GM21723 (cell line): ENCODE data around the gene TMEM63A.

Source experiments
- ATAC-seq: cut with Tn5 transposase; IDR thresholded peaks from one replicate; pipeline ENCODE4 v1.9.1; 2021; ENCODE audit warnings: mild to moderate bottlenecking, moderate library complexity; ENCODE audit not compliant: unreplicated experiment

The TMEM63A gene

DNA sequence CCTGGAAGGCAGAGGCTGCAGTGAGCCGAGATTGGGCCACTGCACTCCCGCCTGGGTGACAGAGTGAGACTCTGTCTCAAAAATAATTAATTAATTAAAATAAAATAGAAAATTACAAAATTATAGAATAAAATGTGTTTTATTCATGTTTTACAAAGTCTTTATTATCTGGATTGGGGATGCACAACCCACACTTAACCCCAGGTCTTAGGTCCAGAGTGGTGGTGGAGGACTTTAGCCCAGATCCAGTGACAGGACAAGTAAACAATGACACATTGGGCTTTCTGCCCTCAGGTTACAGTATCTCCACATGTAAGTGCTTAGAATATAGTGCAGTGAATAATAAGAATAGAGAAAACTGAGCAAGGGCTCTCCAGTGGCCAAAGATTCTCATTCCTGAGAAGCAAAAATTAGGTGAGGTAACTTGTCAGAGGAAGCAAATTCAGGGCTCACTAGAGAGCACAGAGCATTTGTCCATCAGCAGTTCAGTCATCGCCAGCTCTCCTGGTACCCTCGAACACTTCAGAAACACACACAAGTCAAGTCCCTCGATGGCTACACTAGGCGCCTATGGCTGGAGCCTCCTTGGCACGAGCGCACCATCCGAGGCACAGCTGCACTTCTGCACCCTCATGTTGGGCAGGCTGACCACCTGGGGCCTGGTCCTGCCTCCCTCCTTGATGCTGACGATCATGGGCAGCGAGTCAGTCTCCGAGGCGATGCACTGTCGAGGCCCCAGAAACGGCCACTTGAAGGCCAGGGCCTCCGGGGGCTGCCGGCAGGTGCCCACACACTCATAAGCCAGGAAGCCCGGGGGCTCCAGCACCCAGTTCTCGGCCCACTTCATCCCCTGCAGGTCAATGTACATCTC, 4.2 kb upstream of the TMEM63A start:
- no peak for ATAC-seq

DNA sequence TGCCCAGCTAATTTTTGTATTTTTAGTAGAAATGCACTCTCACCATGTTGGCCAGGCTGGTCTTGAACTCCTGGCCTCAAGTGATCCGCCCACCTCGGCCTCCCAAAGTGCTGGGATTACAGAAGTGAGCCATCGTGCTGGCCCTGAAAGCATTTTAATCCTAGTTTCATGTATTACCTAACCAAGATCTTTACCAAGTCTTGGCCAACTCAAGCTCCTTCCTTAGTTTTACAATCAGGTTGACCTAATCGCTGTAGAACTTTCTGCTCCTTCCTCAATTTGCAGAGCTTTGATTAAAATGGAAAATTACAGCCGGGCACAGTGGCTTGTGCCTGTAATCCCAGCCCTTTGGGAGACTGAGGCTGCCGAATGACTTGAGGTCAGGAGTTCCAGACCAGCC, 3.2 kb upstream of the TMEM63A start:
- ATAC-seq, result no peak

DNA sequence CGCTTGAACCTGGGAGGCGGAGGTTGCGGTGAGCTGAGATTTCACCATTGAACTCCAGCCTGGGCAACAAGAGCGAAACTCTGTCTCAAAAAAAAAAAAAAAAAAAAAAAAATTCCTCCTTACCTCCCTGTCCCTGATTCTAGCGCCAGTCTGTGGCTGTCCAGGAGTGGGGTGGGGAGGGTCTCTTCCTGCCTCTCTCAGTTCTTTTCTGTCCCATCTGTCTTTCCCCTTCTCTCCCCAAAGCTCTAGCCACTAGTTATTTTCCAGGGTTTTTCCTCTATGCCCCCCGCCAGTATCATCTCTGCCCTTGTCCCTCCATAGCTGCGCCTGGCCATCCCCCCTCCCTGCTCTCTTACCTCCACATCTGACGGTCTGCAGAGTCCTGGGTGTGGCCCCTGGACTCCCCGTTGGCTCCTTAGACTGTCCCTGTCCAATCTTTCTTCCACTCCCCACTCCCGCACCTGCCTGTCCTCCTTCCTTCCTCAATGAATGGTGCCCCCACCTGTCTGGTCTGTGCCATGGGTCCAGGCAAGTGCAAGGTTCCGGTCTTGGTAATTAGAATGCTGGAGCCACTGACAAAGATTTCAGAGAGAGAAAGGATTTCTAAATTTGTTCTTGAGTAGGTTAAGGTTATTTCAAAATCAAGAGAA, 1.6 kb upstream of the TMEM63A start:
- ATAC-seq, result no peak

DNA sequence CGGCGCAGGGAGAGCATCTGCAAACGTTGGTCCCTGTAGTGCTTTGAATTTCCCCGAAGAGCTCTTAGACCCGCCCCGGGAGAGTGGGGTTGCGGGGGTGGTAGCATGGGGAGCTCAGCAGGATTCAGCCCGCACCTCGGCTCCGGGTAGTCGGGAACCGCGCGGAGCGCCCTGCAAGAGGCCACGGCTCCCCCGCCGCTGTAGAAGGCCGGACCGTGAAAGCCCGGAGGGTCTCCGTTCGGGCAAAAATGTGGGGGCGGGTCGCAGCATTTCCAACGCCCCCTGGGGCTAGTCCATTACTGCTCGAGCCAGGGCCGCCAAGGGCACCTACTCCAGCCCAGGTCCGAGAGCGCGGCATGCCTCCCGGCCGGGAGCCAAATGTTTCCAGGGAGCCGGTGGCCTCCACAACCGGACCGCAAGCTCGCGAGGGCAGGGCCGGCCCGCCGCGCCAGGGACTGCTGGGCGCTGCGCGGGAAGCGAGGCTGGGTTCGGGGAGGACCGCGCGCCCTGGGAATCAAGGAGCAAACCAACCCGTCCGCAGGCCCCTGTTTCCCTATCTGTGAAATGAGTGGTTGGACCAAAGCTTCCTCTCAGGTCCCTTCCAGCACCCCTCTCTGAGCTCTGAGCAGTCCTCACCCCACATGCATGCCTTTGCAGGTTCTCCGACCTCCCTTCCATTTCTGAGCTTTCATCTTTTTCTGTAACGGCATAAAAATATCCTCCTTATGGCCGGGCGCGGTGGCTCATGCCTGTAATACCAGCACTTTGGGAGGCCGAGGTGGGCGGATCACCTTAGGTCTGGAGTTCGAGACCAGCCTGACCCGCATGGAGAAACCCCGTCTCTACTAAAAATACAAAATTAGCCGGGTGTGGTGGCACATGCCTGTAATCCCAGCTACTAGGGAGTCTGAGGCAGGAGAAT, 775 bp upstream of the TMEM63A start:
- ATAC-seq, result peak; percentile 41

DNA sequence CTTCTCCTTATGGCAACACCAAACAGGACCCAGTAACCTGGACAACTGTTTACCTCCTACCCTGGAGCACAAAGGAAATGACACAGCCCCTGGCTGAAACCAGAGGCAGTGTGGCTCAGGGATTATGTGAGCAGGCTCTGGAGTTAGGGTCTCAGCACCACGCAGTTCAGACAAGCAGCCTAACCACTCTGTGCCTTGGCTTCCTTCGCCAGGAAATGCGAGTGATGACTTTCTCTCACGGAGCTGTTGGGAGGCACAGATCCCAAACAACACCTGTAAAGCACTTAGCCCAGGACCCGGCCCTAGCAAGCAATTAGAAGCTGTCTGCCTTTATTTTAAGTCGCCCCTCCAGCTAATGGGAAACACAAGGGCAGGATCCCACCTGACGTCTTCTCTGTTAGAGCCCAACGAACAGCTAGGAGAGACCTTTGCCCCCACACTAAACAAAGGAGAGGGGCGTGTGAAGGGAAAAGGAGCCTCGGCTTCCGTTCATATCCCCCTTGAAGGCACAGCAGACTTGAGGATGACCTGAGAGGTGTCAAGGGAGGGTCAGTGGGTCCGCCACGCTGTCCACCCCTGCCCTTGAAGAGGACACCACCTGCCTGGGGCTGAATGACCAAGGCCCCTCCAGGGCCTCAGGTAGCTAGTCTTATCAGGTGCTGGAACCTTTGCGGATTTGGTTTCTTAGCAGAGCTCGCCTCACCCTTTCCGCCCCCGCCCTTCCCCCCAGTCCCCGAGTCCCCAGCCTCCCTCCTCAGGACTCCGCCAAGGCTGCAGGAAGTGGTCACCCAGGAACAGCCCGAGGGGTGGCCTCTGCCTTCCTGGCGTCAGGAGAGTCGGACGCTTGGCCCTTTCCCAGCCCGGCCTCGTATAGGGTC, 860 bp downstream of the TMEM63A start:
- peak; percentile 14 for ATAC-seq

DNA sequence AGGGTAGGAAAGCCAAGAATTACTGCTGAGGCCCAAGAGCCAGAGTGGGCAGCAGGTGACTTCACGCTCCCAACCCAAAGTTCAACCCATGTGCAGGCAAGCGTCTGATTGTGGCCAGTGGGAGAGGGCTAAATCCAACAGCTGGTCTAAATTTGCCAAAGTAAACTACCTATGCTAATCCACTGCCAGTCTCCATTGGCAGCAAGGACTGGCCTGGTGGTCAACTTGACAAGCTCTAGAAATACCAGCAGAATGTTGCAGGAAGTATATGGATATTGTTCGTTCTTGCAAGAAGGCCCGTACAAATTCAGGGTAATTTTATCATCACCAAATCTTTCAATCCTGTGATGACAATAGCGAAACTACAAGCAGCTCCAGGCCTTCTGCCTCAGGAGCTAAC, 1.5 kb downstream of the TMEM63A start:
- ATAC-seq, result no peak

DNA sequence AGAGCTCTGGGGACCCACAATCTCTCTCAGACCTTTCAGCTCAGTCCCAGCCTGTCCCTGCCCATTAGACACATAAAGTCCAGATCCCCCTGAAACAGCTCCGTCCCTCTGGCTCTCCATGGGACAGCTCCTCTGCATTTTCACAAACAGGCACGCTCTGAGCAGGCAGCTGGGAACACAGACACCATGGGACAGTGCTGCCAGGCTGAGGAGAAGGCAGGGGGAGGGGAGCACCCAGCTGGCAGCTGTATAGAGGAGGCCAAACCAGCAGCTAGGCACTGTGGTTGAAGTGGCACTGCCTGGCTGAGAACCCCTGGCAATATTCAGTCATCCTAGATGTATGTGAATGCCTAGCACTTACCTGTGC, 2.0 kb downstream of the TMEM63A start:
- no peak for ATAC-seq

DNA sequence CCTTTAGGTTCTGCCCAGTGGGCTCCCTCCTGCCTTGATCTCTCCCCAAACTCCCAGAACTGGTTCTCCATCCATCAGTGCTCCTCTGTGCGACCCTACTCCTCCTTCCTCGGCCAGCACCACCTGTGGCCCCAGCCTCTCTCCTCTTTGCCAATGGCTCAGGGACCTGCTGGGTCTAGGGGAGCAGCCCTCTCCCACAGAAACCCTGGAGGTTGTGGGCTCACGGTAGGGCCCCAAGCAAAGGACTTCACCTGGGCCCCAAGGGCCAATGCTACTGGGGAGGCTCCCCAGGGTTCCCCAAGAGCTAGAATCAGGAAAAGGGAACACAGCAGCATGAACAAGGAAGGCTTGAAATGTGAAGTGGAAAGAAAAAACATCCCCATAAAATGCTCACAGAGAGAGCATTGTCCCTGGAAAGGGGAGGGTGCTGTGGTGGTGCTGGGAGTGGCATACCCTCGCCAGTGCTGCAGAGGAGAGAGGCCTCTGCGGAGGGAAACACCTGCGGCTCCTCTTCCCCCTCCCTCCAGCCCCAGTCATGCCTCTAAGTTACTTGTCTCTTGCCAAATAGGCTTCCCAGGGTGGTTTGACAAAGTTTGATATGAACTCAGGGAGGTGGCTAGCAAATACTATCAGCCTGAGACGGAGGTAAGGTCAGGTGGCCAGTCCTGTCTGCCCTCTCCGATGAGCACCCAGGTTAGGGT, 2.5 kb downstream of the TMEM63A start:
- no peak for ATAC-seq

DNA sequence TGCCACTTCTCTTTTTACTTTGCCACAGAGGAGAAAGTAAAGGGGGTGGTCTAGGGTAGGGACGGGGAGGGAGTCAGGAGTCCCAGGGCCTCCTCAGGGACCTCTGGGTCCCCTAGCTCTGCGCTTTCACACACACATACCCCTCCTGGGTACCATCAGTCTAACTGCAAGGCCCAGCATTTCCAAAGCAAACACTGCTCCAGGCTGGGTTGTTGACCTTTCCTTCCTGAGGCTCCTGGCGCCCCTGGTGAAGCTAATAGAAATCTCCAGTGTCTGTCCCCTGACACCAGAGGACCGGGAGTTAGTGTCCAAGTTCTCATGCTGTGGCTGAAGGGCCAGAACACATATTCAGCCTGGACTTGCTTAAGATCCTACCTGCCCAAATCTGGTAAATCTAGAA, 3.9 kb downstream of the TMEM63A start:
- no peak for ATAC-seq

DNA sequence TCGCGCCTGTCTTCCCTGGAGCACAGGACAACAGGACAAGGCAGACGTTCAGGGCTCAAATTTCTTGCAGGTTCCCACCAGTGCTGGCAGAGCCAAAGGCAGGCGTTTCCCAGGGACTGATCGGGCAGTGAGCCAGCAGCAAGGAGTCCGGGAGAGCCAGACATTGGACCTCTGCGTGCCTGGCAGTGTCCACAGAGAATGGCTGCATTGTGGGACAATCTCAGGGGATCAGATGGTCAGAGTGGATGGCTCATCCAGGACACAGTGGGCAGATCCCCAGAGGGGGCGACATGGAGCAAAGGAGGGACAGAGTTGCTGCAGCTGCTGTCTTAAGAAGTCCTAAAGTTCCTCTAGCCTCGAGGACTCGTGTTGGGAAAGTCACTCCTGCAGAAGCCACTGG, 4.6 kb downstream of the TMEM63A start:
- ATAC-seq, result no peak

DNA sequence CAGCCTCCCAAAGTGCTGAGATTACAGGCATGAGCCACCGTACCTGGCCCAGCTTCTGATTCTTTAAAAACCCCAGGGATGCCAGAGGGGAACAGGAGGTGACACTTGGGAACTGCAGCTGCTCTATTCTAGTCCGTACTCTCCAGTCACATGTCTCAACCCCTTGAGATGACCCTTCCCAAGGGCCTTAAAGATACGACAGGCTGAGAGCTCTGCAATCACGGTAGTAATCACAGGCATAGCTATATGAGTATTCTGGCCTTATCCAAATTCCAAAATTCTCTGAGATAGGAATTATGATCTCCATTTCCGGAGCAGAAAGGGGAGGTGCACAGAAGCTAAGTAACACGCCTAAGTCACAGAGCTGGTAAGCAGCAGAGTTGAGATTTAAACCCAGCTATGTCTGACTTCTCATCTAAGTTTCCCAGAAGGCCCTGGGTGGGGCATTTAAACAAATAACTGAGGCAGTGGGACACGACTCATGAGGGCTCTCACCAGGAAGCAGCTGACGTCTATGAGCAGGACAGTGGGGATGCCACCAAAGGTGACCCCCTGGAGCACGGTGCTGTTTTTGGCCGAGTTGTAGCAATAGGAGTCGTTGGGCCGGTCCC, 5.2 kb downstream of the TMEM63A start:
- ATAC-seq, result no peak

DNA sequence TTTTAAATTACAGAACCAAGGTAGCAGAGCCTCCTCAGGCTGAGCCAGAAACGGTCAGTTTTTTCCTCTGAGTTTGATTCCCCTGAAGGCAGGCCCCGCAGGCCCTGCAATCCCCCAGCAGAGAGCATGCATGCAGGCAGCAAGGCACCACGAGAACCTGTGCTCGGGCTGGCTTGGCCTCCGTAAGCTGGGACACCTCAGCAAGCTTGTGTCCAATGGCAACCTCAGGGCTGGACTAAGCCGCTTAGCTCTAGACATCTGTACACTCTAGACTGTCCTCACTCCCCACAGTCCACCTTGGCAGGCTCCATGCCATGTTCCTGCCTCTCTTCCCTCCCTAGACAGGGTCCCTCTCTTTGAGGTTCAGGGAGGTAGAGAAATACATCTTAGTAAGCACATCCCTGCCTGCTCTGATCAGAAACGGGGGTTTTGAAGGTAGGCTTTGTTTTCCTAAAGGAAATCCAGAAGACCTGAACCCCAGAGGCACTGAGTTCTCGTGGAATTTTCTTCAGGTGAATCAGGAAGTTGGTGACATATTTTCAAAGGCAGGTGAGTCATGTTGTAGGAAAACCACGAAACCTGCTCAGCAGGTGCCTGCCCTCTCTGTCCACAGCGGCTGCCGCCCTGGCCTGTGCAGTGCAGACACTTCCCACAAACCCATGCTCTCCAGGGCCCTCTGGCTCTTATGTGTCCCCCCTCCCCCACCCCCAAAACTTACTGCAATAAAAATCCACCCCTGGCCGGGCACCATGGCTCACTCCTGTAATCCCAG, 7.0 kb downstream of the TMEM63A start:
- ATAC-seq, result no peak

DNA sequence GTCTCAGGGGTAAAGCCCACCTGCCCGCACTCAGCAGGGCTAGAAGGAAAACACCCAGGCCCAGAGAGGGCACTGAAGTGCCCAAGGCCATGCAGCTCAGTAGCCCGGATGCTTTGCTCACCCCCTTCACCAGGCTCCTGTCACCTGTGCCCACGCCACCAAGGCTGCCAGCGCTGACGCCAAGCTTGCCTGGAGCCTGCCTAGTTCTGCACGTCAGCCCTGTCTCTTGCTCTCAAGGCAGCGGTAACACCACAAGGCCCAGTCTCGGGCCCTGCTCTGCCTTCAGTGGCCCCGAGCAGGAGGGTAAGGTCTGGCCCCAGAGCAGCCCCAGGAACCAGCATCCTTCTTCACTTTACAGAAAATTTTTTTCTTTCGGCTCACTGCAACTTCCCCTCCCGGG, 7.7 kb downstream of the TMEM63A start:
- ATAC-seq, result no peak

DNA sequence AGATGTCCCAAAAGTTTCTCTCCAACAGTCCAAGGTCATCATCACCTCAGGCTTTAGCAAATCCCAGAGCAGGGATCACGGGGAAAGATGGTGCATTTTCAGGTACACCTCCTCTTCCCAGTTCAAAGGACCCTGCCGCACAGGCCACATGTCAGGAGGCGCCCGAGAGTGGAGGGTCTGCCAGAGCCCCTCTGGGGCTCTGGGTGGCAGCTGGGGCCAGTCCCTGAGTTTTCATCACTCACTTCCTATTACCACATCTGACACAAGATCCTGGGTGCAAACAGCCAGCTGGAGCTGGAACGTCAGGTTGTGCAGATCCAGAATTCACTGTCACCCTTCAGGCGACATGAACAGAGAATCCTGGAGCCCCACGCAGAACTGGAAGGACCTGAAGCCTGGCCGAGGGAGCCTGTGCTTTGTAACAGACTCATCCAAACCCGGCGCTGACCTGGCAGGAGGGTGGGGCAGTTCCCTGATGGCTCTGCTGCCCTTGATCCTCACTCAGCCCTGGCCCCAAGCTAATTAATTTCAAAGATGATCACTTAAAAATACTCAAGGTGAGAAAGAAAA, 8.8 kb downstream of the TMEM63A start:
- no peak for ATAC-seq

DNA sequence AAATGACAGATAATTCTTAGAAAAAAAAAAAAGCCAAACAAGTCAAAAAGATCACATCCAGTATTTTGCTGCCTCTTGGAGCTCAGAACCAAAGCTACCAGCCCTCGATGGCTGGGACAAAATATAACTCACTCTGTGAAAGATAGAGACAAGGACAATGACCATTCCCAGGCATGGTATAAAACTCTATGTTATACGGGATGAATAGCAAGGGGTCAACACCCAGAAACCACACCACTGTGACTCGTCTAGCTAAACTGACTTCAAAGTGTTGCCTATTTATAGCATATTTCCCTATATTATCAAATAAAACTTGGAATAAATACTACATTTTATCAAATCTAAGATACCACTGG, 10.1 kb downstream of the TMEM63A start:
- no peak for ATAC-seq

DNA sequence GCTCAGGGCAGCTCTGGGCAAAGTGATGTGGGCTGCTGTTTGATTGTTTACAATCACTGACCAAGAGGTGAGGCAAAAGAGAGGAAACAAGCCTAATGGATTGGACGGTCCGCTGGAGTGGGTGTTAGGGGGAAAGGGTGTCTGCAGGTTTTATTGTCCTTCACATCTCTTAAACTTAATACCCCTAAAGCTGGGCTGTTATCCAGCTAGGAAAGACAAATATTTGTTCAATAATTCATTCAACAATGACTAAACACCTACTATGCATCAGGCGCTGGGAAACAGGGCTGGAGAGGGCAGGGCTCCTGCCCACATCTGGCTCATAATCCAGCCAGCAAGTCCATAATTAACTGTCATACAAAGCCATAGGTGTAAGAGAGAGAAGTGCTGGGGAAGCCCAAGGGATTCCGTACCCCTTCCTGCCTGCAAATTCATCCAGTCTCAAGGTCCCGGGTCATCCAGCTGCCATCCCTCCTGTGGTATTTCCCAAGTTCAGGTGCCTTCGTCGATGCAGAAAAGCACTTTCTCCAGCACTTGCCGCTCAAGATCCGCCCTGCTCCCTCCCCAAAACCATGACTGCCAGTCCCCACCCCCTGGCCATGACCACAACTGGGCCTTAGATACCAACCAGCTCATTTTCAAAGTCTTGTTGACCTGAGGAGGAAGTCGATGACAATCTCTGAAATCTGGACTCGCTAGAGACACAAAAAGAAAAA, 10.7 kb downstream of the TMEM63A start:
- no peak for ATAC-seq

DNA sequence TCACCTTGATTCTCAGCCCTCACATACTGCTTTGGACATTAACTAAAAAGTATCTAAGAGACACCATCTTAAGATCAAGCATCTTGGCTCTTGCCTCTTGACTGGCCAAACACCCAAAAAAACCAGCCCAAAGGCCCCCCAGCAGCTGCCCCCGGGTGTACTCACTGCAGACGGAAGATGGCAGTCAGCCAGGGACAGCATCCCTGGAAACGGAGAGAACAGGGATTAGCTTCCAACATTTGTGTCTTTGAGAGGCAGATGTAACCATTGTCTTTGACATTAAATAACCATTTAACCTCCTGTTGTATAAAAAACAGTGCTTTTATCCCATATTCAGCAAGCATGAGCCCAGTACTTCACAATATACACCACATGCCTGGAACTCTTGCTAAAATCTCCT, 11.3 kb downstream of the TMEM63A start:
- ATAC-seq, result no peak
